HCT116 (cell line): ENCODE data around the gene TMCC3.
A peak's percentile ranks its signal among the peaks of the same experiment; 100 is the strongest.

Experiments used
- CTCF ChIP-seq, 3 experiments: fragments of 200-600 bp in 1 of 3; sonication (generic) in 1 of 3; IDR thresholded peaks in 2 of 3; conservative IDR thresholded peaks in 1 of 3; 2 replicates each; pipeline ENCODE4 v1.5.1; 2012 to 2017; ENCODE audit warnings: low read depth in 2 of 3, low read length in 2 of 3, antibody characterized with exemption in 1 of 3, borderline replicate concordance in 1 of 3, control low read depth in 1 of 3, mild to moderate bottlenecking in 1 of 3, mixed read lengths in 1 of 3, mixed run types in 1 of 3, moderate library complexity in 1 of 3; ENCODE audit not compliant: insufficient read depth in 1 of 3
- ELF1 ChIP-seq: IDR thresholded peaks from 2 replicates; pipeline ENCODE4 v1.6.1; 2012; ENCODE audit warnings: low read depth, borderline replicate concordance
- EZH2phosphoT487 ChIP-seq: fragments of 200-600 bp; IDR thresholded peaks from 2 replicates; pipeline ENCODE4 v1.6.1; 2018; ENCODE audit warnings: antibody characterized with exemption, borderline replicate concordance
- JUND ChIP-seq: IDR thresholded peaks from 2 replicates; pipeline ENCODE4 v1.6.1; 2012
- POLR2A ChIP-seq: IDR thresholded peaks from 2 replicates; pipeline ENCODE4 v1.7.0; 2011; ENCODE audit warnings: borderline replicate concordance; ENCODE audit not compliant: insufficient read depth, insufficient read length; ENCODE audit errors: extremely low read depth
- SP1 ChIP-seq: IDR thresholded peaks from 2 replicates; pipeline ENCODE4 v1.6.1; 2012; ENCODE audit warnings: low read depth
- YY1 ChIP-seq: IDR thresholded peaks from 2 replicates; pipeline ENCODE4 v1.6.1; 2011; ENCODE audit warnings: low read length, low read depth, moderate library complexity, mild to moderate bottlenecking; ENCODE audit not compliant: insufficient replicate concordance; ENCODE audit errors: extremely low read depth
- TF ChIP-seq, protein P1 (sequence below): IDR thresholded peaks from 2 replicates; pipeline ENCODE4 v1.6.1; 2012

GRCh38 chr12:94603434-94604365, 46.7 kb downstream of the TMCC3 start:
- TF ChIP-seq CTCF (IDR thresholded peaks at IDR 0.05 in 2 of 3, conservative IDR thresholded peaks at IDR 0.05 in 1 of 3; ENCODE audit: borderline replicate concordance in 1 of 3, insufficient read depth in 1 of 3, low read depth in 2 of 3, low read length in 2 of 3): peak; percentile 71 to 88 (median 87)
- no peak for TF ChIP-seq YY1
- TF ChIP-seq EZH2phosphoT487: no peak
- TF ChIP-seq, protein P1, sequence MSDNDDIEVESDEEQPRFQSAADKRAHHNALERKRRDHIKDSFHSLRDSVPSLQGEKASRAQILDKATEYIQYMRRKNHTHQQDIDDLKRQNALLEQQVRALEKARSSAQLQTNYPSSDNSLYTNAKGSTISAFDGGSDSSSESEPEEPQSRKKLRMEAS: no peak
- no peak for TF ChIP-seq ELF1
- no peak for TF ChIP-seq JUND
- no peak for TF ChIP-seq POLR2A
- no peak for TF ChIP-seq SP1
